ENCODE measurements around the gene NSG2. TPM values are rescaled to one million over a fixed set of nuclear protein-coding genes. Genes with fewer than 3 reads are reported as not detected.

The NSG2 gene
- total RNA-seq, 1 donor from 2014 or later = 0.09 TPM

DNA sequence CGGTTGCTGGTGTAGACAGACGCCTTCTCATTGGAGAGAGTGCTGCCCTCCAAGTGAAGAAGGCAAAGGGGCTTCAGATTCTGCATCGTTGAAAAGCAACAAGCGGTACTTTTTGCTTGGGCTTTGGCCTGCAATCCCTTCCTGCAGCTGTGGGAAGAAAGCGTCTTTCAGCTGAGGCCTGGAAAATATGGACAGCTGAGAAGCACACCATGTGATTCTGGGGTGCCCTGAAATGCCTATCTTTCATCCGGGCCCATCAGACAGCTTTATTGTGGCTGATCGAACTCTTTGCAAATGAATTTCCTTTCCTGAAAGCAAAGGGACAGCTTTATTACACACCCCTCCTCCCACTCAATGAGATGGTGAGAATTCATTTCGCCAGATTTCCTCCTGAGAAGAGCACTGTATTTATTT is 74.0 kb downstream of the NSG2 start:
- FAIRE-seq (no peak), DNase-seq (ENCODE audit: low read depth) (no peak)
- Histone ChIP-seq H3K79me2 (ENCODE audit: insufficient read depth, low read length) (no peaks in the 10 kb centered on the region), H3K9me3 (ENCODE audit: insufficient read depth, low read depth, low read length) (no peaks in the 10 kb centered on the region), H3K36me3 (ENCODE audit: insufficient read depth, low read length) (no peaks in the 10 kb centered on the region), H3K9ac (ENCODE audit: low read length) (no peak overlapping the region), H2AFZ (ENCODE audit: low read depth, low read length) (no peak overlapping the region), H3K4me3 (ENCODE audit: insufficient read depth, low read depth, low read length) (no peak overlapping the region), H3K4me2 (ENCODE audit: low read length) (no peak overlapping the region), H4K20me1 (ENCODE audit: insufficient read depth, low read length) (no peaks in the 10 kb centered on the region), H3K27me3 (ENCODE audit: insufficient read depth, low read length) (no peaks in the 10 kb centered on the region), H3K27ac (ENCODE audit: low read depth, low read length) (no peak overlapping the region), H3K4me1 (ENCODE audit: insufficient read depth, low read length) (no peaks in the 10 kb centered on the region)
- no peak for TF ChIP-seq EZH2 (IDR thresholded peaks at IDR 0.05; ENCODE audit: insufficient read depth, low read length)
- TF ChIP-seq, protein P1, sequence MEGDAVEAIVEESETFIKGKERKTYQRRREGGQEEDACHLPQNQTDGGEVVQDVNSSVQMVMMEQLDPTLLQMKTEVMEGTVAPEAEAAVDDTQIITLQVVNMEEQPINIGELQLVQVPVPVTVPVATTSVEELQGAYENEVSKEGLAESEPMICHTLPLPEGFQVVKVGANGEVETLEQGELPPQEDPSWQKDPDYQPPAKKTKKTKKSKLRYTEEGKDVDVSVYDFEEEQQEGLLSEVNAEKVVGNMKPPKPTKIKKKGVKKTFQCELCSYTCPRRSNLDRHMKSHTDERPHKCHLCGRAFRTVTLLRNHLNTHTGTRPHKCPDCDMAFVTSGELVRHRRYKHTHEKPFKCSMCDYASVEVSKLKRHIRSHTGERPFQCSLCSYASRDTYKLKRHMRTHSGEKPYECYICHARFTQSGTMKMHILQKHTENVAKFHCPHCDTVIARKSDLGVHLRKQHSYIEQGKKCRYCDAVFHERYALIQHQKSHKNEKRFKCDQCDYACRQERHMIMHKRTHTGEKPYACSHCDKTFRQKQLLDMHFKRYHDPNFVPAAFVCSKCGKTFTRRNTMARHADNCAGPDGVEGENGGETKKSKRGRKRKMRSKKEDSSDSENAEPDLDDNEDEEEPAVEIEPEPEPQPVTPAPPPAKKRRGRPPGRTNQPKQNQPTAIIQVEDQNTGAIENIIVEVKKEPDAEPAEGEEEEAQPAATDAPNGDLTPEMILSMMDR (IDR thresholded peaks at IDR 0.05; ENCODE audit: insufficient read depth, low read depth, low read length) = no peak
- Mint-ChIP-seq H3K36me3 (ENCODE audit: low read depth, unreplicated experiment) (no peaks in the 10 kb centered on the region), H3K4me3 (ENCODE audit: unreplicated experiment) (no peak overlapping the region), H3K27me3 (ENCODE audit: low read depth, unreplicated experiment) (peaks cover 22% of the 10 kb centered on the region), H3K27ac (ENCODE audit: unreplicated experiment) (no peak overlapping the region), H3K4me1 (ENCODE audit: low read depth, unreplicated experiment) (no peaks in the 10 kb centered on the region), H3K9me3 (ENCODE audit: unreplicated experiment) (no peaks in the 10 kb centered on the region)

DNA sequence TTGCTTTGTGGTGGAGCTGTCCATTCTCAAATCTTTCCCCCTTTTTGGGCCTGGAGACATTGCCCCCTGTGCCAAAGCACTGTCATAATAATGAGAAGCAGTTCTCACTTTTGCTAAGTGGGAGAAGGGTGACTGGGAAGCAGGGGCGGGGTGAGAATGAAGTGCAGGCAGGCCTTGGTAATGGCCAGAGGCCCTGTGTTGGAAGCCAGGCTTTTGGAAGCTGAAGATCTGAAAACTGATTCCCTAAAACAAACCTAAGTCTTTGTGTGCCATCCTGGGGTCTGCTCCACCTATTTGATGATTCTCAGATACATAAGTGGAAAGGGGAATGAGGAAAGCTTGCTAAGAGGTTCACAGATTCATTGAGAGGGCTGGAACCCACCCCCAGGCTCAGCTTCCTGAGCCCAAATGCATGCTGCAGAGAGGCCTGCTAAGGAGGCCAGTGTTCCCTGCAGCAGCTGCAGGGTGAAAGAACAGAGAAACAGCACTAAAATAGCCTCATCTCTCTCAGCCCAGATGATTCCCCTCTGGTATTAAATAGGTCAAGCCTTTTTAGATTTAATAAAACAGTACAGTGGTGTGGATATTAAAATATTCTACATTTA is 75.0 kb downstream of the NSG2 start:
- Histone ChIP-seq H3K9ac (ENCODE audit: low read length) (no peak overlapping the region), H2AFZ (ENCODE audit: low read depth, low read length) (no peak overlapping the region), H3K9me3 (ENCODE audit: insufficient read depth, low read depth, low read length) (peaks cover 3% of the 10 kb centered on the region), H3K4me1 (ENCODE audit: insufficient read depth, low read length) (no peaks in the 10 kb centered on the region), H3K36me3 (ENCODE audit: insufficient read depth, low read length) (no peaks in the 10 kb centered on the region), H3K4me2 (ENCODE audit: low read length) (no peak overlapping the region), H3K27ac (ENCODE audit: low read depth, low read length) (no peak overlapping the region), H3K4me3 (ENCODE audit: insufficient read depth, low read depth, low read length) (no peak overlapping the region), H3K79me2 (ENCODE audit: insufficient read depth, low read length) (no peaks in the 10 kb centered on the region), H4K20me1 (ENCODE audit: insufficient read depth, low read length) (no peaks in the 10 kb centered on the region), H3K27me3 (ENCODE audit: insufficient read depth, low read length) (no peaks in the 10 kb centered on the region)
- peaks cover 2% of the 10 kb centered on the region for H3K9me3 Mint-ChIP-seq (ENCODE audit: unreplicated experiment)
- no peak overlapping the region for H3K27ac Mint-ChIP-seq (ENCODE audit: unreplicated experiment)
- TF ChIP-seq EZH2 (IDR thresholded peaks at IDR 0.05; ENCODE audit: insufficient read depth, low read length) = no peak
- TF ChIP-seq, protein P1 (IDR thresholded peaks at IDR 0.05; ENCODE audit: insufficient read depth, low read depth, low read length) = no peak
- FAIRE-seq = no peak
- peaks cover 13% of the 10 kb centered on the region for H3K27me3 Mint-ChIP-seq (ENCODE audit: low read depth, unreplicated experiment)
- H3K4me3 Mint-ChIP-seq (ENCODE audit: unreplicated experiment) = no peak overlapping the region
- no peak for DNase-seq (ENCODE audit: low read depth)
- no peaks in the 10 kb centered on the region for H3K4me1 Mint-ChIP-seq (ENCODE audit: low read depth, unreplicated experiment)
- H3K36me3 Mint-ChIP-seq (ENCODE audit: low read depth, unreplicated experiment) = no peaks in the 10 kb centered on the region

DNA sequence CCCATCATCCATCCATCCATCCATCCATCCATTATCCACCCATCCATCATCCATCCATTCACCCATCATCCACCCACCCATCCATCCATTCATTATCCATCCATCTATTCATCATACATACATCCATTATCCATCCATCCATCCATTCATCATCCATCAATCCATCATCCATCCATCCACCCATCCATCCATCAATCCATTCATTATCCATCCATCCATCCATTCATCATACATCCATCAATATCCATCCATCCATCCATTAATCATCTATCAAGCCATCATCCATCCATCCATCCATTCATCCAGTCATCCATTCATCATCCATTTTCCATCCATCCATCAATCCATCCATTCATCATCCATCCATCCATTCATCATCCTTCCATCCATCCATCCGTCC is 89.0 kb downstream of the NSG2 start:
- H3K27ac Mint-ChIP-seq (ENCODE audit: unreplicated experiment) = no peak overlapping the region

More for the DNA sequence above, 89.0 kb downstream of the NSG2 start:
- Histone ChIP-seq H2AFZ (ENCODE audit: low read depth, low read length) (no peak overlapping the region), H3K27me3 (ENCODE audit: insufficient read depth, low read length) (no peaks in the 10 kb centered on the region), H3K9me3 (ENCODE audit: insufficient read depth, low read depth, low read length) (no peaks in the 10 kb centered on the region), H3K79me2 (ENCODE audit: insufficient read depth, low read length) (no peaks in the 10 kb centered on the region), H4K20me1 (ENCODE audit: insufficient read depth, low read length) (no peaks in the 10 kb centered on the region), H3K27ac (ENCODE audit: low read depth, low read length) (no peak overlapping the region), H3K36me3 (ENCODE audit: insufficient read depth, low read length) (no peaks in the 10 kb centered on the region), H3K9ac (ENCODE audit: low read length) (no peak overlapping the region), H3K4me2 (ENCODE audit: low read length) (no peak overlapping the region), H3K4me3 (ENCODE audit: insufficient read depth, low read depth, low read length) (no peak overlapping the region), H3K4me1 (ENCODE audit: insufficient read depth, low read length) (no peaks in the 10 kb centered on the region)
- H3K27me3 Mint-ChIP-seq (ENCODE audit: low read depth, unreplicated experiment) = peaks cover 8% of the 10 kb centered on the region
- no peak overlapping the region for H3K4me3 Mint-ChIP-seq (ENCODE audit: unreplicated experiment)
- FAIRE-seq (no peak), DNase-seq (ENCODE audit: low read depth) (no peak)
- H3K36me3 Mint-ChIP-seq (ENCODE audit: low read depth, unreplicated experiment) = no peaks in the 10 kb centered on the region
- TF ChIP-seq EZH2 (IDR thresholded peaks at IDR 0.05; ENCODE audit: insufficient read depth, low read length) = no peak
- TF ChIP-seq, protein P1 (IDR thresholded peaks at IDR 0.05; ENCODE audit: insufficient read depth, low read depth, low read length) = no peak
- no peaks in the 10 kb centered on the region for H3K4me1 Mint-ChIP-seq (ENCODE audit: low read depth, unreplicated experiment)
- peaks cover 7% of the 10 kb centered on the region for H3K9me3 Mint-ChIP-seq (ENCODE audit: unreplicated experiment)

Data from astrocyte (in vitro differentiated cells and primary cell).